ENCODE results near the gene OR14A2.
"Not testable (repeated sequence)": the region's sequence is repeated elsewhere in the genome, so short reads cannot be mapped to it uniquely, and the experiment has no call there.

Gene OR14A2

GRCh38 chr1:247713753-247714152, 34.2 kb downstream of the OR14A2 start:
- no peak for DNase-seq (ENCODE audit: low spot score)
- in situ Hi-C loops (cut with MboI; ENCODE audit: low sequenced_read_pairs, unreplicated experiment) = no loop called here
- TF ChIP-seq CTCF (IDR thresholded peaks at IDR 0.05; ENCODE audit: borderline replicate concordance, control extremely low read depth, extremely low read depth, insufficient read depth, missing control alignments) = no peak

- in situ Hi-C loops (cut with MboI; ENCODE audit: low sequenced_read_pairs, unreplicated experiment); DNase-seq (ENCODE audit: low spot score): not testable (repeated sequence)
Measured at GRCh38 chr1:247710681-247711080, 37.3 kb downstream of the OR14A2 start.

GRCh38 chr1:247701338-247701737, 46.6 kb downstream of the OR14A2 start:
- TF ChIP-seq CTCF (IDR thresholded peaks at IDR 0.05; ENCODE audit: borderline replicate concordance, control extremely low read depth, extremely low read depth, insufficient read depth, missing control alignments) = no peak
- no peak for DNase-seq (ENCODE audit: low spot score)
- in situ Hi-C loops (cut with MboI; ENCODE audit: low sequenced_read_pairs, unreplicated experiment) = no loop called here

GRCh38 chr1:247681288-247681897, 66.5 kb downstream of the OR14A2 start:
- in situ Hi-C loops (cut with MboI; ENCODE audit: low sequenced_read_pairs, unreplicated experiment) = no loop called here
- peak; percentile 36 for DNase-seq (ENCODE audit: low spot score)
- peak; percentile 82 for TF ChIP-seq CTCF (IDR thresholded peaks at IDR 0.05; ENCODE audit: borderline replicate concordance, control extremely low read depth, extremely low read depth, insufficient read depth, missing control alignments)

GRCh38 chr1:247680171-247680570, 67.8 kb downstream of the OR14A2 start:
- TF ChIP-seq CTCF (IDR thresholded peaks at IDR 0.05; ENCODE audit: borderline replicate concordance, control extremely low read depth, extremely low read depth, insufficient read depth, missing control alignments) = no peak
- no peak for DNase-seq (ENCODE audit: low spot score)
- in situ Hi-C loops (cut with MboI; ENCODE audit: low sequenced_read_pairs, unreplicated experiment) = no loop called here

GRCh38 chr1:247679639-247680038, 68.3 kb downstream of the OR14A2 start, which contains the start of gene OR13G1:
Gene OR13G1, minus strand, starts transcription at chr1:247679739. Its CDS starts 6,698 bp downstream, at chr1:247673041.
- in situ Hi-C loops (cut with MboI; ENCODE audit: low sequenced_read_pairs, unreplicated experiment) = no loop called here
- TF ChIP-seq CTCF (IDR thresholded peaks at IDR 0.05; ENCODE audit: borderline replicate concordance, control extremely low read depth, extremely low read depth, insufficient read depth, missing control alignments) = no peak
- no peak for DNase-seq (ENCODE audit: low spot score)

Measured in GM13976 (cell line).